PC-9 (cell line): ENCODE results near the gene FAM234A. TPM values are rescaled to one million over a fixed set of nuclear protein-coding genes. Genes with fewer than 3 reads are reported as not detected.

Source experiments
- BruUV-seq: library from RNA; stranded (reverse); fragments of 400-500 nt; replicated peaks from 2 replicates; lab custom pipeline; 2021; lab: Mats Ljungman, UMichigan
- CTCF ChIA-PET: fragments of 300-600 bp; sonication (Branson Sonifier 250); formaldehyde crosslinking; loops from one replicate; lab custom pipeline; 2022; ENCODE audit warnings: antibody characterized with exemption; lab: Charles Lee
- POLR2A ChIA-PET: fragments of 300-600 bp; sonication (Branson Sonifier 250); formaldehyde crosslinking; loops from one replicate; lab custom pipeline; 2022; ENCODE audit warnings: antibody characterized with exemption; ENCODE audit not compliant: unreplicated experiment; lab: Charles Lee
- DNase-seq, 2 experiments: peaks; one replicate each; pipeline versions ENCODE4 v3.0.0 to v3.0.0-alpha.2; 2015 to 2022; ENCODE audit warnings: mixed read lengths in 1 of 2
- H2AFZ ChIP-seq: fragments of 200-600 bp; sonication (generic); 2 replicates; pipeline ENCODE4 v1.8.1; 2017; ENCODE audit warnings: antibody characterized with exemption
- H3F3A ChIP-seq: fragments of 200-600 bp; sonication (generic); 2 replicates; pipeline ENCODE4 v1.8.1; 2017; ENCODE audit warnings: antibody characterized with exemption, mild to moderate bottlenecking, low read depth; ENCODE audit not compliant: insufficient read depth
- H3K27ac ChIP-seq: fragments of 200-600 bp; sonication (generic); 2 replicates; pipeline ENCODE4 v1.6.1; 2016; ENCODE audit warnings: mixed run types
- H3K27me3 ChIP-seq: fragments of 200-600 bp; sonication (generic); 2 replicates; pipeline ENCODE4 v1.6.1; 2016; ENCODE audit warnings: low read depth, mixed run types; ENCODE audit not compliant: insufficient read depth
- H3K36me3 ChIP-seq: fragments of 200-600 bp; sonication (generic); 2 replicates; pipeline ENCODE4 v1.6.1; 2016; ENCODE audit warnings: low read depth, mixed run types
- H3K4me1 ChIP-seq: fragments of 200-600 bp; sonication (generic); replicated peaks from 2 replicates; pipeline ENCODE4 v1.6.1; 2016; ENCODE audit warnings: mixed run types; ENCODE audit not compliant: insufficient read depth
- H3K4me2 ChIP-seq: fragments of 200-600 bp; sonication (generic); 2 replicates; pipeline ENCODE4 v1.6.1; 2017; ENCODE audit warnings: mixed run types
- H3K4me3 ChIP-seq: fragments of 200-600 bp; sonication (generic); 2 replicates; pipeline ENCODE4 v1.6.1; 2016; ENCODE audit warnings: mixed run types
- H3K79me2 ChIP-seq: fragments of 200-600 bp; sonication (generic); 2 replicates; pipeline ENCODE4 v1.6.1; 2017; ENCODE audit warnings: low read depth, mixed run types
- H3K9me2 ChIP-seq: fragments of 200-600 bp; sonication (generic); 2 replicates; pipeline ENCODE4 v1.8.1; 2017; ENCODE audit warnings: mild to moderate bottlenecking; ENCODE audit not compliant: insufficient read depth
- H3K9me3 ChIP-seq: fragments of 200-600 bp; sonication (generic); 2 replicates; pipeline ENCODE4 v1.8.1; 2016; ENCODE audit warnings: low read depth; ENCODE audit not compliant: insufficient read depth
- H4K20me1 ChIP-seq: fragments of 200-600 bp; sonication (generic); 2 replicates; pipeline ENCODE4 v1.8.1; 2017; ENCODE audit not compliant: insufficient read depth
- EZH2 ChIP-seq: fragments of 200-600 bp; sonication (generic); IDR thresholded peaks from 2 replicates; pipeline ENCODE4 v1.8.0; 2017; ENCODE audit warnings: antibody characterized with exemption, low read depth
- intact Hi-C: fragments of 100-400 bp; cut with micrococcal nuclease; formaldehyde crosslinking; loops from one replicate; pipeline ENCODE4 v1.10.0; 2022; ENCODE audit not compliant: unreplicated experiment
- total RNA-seq: library from RNA; stranded (reverse); gene quantifications from 2 replicates; pipeline ENCODE4 v1.2.3, GENCODE V29; 2021
- TF ChIP-seq, protein P1 (sequence below): fragments of 200-600 bp; sonication (generic); conservative IDR thresholded peaks from 2 replicates; pipeline ENCODE4 v1.6.1; 2017; ENCODE audit warnings: mixed run types, antibody characterized with exemption, mild to moderate bottlenecking, moderate library complexity

FAM234A gene
- total RNA-seq, 1 experiment from 2014 or later = 131 TPM

DNA sequence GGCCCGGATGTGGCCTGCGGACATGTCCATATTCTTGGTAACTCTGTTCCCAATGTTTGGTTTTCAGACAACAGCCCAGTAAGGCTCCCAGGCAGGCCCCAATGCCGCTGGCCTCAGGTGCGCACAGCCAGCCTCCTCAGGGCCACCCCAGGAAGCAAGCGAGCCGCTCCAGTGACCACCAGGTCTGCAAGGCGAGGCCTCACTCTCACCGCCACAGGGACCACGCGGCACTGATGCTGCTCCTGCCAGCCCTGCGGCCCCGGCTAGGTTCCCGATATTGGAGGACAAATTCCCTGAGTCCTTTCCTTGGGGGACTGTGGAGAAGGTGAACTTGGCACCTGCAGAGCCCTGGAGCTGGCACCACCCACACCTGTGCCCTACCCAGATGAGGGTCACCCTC, 67.3 kb downstream of the FAM234A start:
- no TSS peak for BruUV-seq
- CTCF ChIA-PET = no interaction called here
- intact Hi-C loops = no loop called here
- no peaks in the 10 kb centered on the region for H3K36me3 ChIP-seq
- H2AFZ ChIP-seq = no peak overlapping the region
- H3K9me2 ChIP-seq = no peaks in the 10 kb centered on the region
- no peaks in the 10 kb centered on the region for H3K27me3 ChIP-seq
- no peaks in the 10 kb centered on the region for H3K79me2 ChIP-seq
- no peak overlapping the region for H3K4me2 ChIP-seq
- no peaks in the 10 kb centered on the region for H3K9me3 ChIP-seq
- H4K20me1 ChIP-seq = no peaks in the 10 kb centered on the region; the same call in 1 of the 2 replicates
- no peak for DNase-seq
- POLR2A ChIA-PET = no interaction called here
- H3F3A ChIP-seq = no peaks in the 10 kb centered on the region
- H3K27ac ChIP-seq = no peak overlapping the region
- H3K4me1 ChIP-seq = no peaks in the 10 kb centered on the region
- no peak overlapping the region for H3K4me3 ChIP-seq
- TF ChIP-seq, protein P1, sequence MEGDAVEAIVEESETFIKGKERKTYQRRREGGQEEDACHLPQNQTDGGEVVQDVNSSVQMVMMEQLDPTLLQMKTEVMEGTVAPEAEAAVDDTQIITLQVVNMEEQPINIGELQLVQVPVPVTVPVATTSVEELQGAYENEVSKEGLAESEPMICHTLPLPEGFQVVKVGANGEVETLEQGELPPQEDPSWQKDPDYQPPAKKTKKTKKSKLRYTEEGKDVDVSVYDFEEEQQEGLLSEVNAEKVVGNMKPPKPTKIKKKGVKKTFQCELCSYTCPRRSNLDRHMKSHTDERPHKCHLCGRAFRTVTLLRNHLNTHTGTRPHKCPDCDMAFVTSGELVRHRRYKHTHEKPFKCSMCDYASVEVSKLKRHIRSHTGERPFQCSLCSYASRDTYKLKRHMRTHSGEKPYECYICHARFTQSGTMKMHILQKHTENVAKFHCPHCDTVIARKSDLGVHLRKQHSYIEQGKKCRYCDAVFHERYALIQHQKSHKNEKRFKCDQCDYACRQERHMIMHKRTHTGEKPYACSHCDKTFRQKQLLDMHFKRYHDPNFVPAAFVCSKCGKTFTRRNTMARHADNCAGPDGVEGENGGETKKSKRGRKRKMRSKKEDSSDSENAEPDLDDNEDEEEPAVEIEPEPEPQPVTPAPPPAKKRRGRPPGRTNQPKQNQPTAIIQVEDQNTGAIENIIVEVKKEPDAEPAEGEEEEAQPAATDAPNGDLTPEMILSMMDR = no peak
- no peak for TF ChIP-seq EZH2

DNA sequence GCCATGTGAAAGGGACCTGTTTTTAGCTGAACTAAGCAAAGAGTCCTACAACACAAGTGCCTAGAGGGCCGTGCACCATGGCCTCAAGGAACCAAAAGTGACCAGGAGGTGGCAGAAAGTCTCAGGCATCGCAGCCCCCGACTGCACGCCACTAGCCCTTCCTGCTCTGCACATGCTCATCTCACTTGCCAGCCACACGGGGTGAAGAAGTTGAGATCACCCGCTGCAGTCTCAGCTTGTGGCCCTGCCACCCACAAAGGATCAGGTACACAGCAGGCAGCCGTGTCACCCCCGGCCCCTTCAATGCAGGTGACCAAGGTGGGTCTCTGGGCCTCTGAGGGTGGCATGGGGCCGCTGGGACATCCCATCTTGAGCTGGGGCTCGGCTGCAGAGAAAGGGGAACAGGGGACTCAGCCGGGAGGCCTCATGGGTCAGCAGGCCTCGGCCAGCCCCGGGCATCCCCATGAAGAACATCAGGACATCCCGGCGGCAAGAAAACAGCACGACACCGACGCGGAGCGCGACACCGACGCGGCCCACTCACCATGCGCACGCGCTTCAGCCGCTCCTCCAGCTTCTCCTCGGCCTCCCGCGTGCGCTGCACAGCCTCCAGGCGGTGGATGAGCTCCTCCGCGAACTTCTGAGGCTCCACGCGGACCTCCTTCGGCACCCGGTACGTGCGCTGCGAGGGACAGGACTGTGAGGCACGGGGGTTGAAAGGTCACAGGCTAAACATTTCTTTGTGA, 69.3 kb downstream of the FAM234A start:
- TF ChIP-seq, protein P1 = no peak
- TF ChIP-seq EZH2 = no peak
- no peak overlapping the region for H2AFZ ChIP-seq
- H3K4me1 ChIP-seq = no peaks in the 10 kb centered on the region
- H3K4me3 ChIP-seq = no peak overlapping the region
- H3K9me3 ChIP-seq = no peaks in the 10 kb centered on the region
- no TSS peak for BruUV-seq
- no peaks in the 10 kb centered on the region for H3K27me3 ChIP-seq
- H3F3A ChIP-seq = no peaks in the 10 kb centered on the region
- H3K9me2 ChIP-seq = no peaks in the 10 kb centered on the region
- intact Hi-C loops = no loop called here
- CTCF ChIA-PET = no interaction called here
- DNase-seq = no peak
- H3K27ac ChIP-seq = no peak overlapping the region
- no peaks in the 10 kb centered on the region; the same call in 1 of the 2 replicates for H4K20me1 ChIP-seq
- no peak overlapping the region for H3K4me2 ChIP-seq
- H3K36me3 ChIP-seq = no peaks in the 10 kb centered on the region
- no peaks in the 10 kb centered on the region for H3K79me2 ChIP-seq
- POLR2A ChIA-PET = no interaction called here

DNA sequence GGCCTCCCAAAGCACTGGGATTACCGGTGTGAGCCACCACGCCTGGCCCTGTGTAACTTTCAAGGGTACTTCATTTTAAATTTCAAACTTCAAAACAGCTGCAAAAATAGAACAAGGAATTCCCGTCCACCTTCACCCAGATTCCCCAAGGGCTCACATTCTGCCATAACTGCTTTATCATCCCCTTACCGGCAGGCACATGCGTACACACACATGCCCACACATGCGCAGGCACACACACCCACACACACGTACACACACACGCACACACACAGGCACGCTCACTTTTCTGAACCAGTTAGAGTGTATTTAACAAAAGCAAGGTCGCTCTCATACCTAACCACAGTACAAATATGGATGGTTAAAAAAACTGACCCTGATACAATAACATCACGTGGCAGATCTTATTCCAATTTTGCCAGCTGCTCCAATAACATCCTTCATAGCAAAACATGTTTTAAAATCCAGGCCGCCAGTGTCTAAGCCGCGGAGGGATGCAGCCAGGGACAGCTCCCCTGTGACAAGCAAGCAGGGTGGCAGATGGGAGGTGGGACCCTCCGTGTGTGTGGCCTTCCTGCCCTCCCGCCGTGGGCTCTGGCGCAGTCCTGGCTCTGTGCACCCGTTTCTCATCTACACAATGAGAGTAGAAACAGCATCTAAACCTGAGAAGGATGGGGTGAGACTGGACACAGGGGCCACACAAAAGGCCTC, 71.5 kb downstream of the FAM234A start:
- Histone ChIP-seq H3K27me3 (no peaks in the 10 kb centered on the region), H3K4me2 (no peak overlapping the region), H3K27ac (no peak overlapping the region), H3K79me2 (no peaks in the 10 kb centered on the region), H3K9me2 (no peaks in the 10 kb centered on the region), H3K4me3 (no peak overlapping the region), H3F3A (no peaks in the 10 kb centered on the region), H3K9me3 (no peaks in the 10 kb centered on the region), H3K4me1 (no peaks in the 10 kb centered on the region), H2AFZ (no peak overlapping the region), H4K20me1 (no peaks in the 10 kb centered on the region; the same call in 1 of the 2 replicates), H3K36me3 (no peaks in the 10 kb centered on the region)
- BruUV-seq = no TSS peak
- intact Hi-C loops = no loop called here
- no peak for DNase-seq
- CTCF ChIA-PET = no interaction called here
- POLR2A ChIA-PET = no interaction called here
- no peak for TF ChIP-seq EZH2
- TF ChIP-seq, protein P1 = no peak
